Transverse colon (tissue), 4 donors: ENCODE results near the gene VPS26B. TPM values are rescaled to one million over a fixed set of nuclear protein-coding genes. Genes with fewer than 3 reads are reported as not detected.
A peak's percentile ranks its signal among the peaks of the same experiment; 100 is the strongest.

ENCODE experiments used
- DNase-seq: peaks from one replicate; pipeline ENCODE4 v3.0.0-alpha.2; 2019
- H3K27ac ChIP-seq, 4 donors: fragments of 200-600 bp; sonication (generic); 2 replicates each; pipeline ENCODE4 v1.5.1; 2016 to 2018; ENCODE audit warnings: inconsistent platforms in 4 of 4
- H3K27me3 ChIP-seq: fragments of 200-600 bp; sonication (generic); 2 replicates; pipeline ENCODE4 v1.5.1; 2017; ENCODE audit warnings: inconsistent platforms
- H3K36me3 ChIP-seq, 4 donors: fragments of 200-600 bp; sonication (generic); 2 replicates each; pipeline ENCODE4 v1.5.1; 2017 to 2019; ENCODE audit warnings: inconsistent platforms in 4 of 4
- H3K4me1 ChIP-seq, 4 donors: fragments of 200-600 bp; sonication (generic); 2 replicates each; pipeline ENCODE4 v1.5.1; 2017 to 2020; ENCODE audit warnings: inconsistent platforms in 4 of 4
- H3K4me3 ChIP-seq, 4 donors: fragments of 200-600 bp; sonication (generic); 1 replicate in 1 of 4; 2 replicates in 3 of 4; pipeline versions ENCODE4 v1.5.1 to v1.6.1; 2017 to 2019; ENCODE audit warnings: inconsistent platforms in 4 of 4
- H3K9me3 ChIP-seq, 2 donors: fragments of 200-600 bp; sonication (generic); 2 replicates each; pipeline ENCODE4 v1.5.1; 2017 to 2019; ENCODE audit warnings: inconsistent platforms in 2 of 2
- CTCF ChIP-seq, 5 experiments: fragments of 200-600 bp in 3 of 5; fragments of 450-650 bp in 2 of 5; sonication (generic) in 3 of 5; IDR thresholded peaks; 1 replicate in 2 of 5; 2 replicates in 3 of 5; pipeline ENCODE4 v1.5.1; 2016 to 2017; ENCODE audit warnings: antibody characterized with exemption in 5 of 5, inconsistent platforms in 3 of 5, mild to moderate bottlenecking in 2 of 5, moderate library complexity in 1 of 5
- EP300 ChIP-seq: sonication (generic); formaldehyde crosslinking; IDR thresholded peaks from one replicate; pipeline ENCODE4 v1.6.1; 2017; ENCODE audit warnings: antibody characterized with exemption, low read depth
- POLR2A ChIP-seq: fragments of 450-650 bp; IDR thresholded peaks from one replicate; pipeline ENCODE4 v1.6.1; 2016; ENCODE audit warnings: antibody characterized with exemption, mild to moderate bottlenecking, moderate library complexity
- POLR2AphosphoS5 ChIP-seq, 3 donors: sonication (generic); formaldehyde crosslinking; IDR thresholded peaks; one replicate each; pipeline ENCODE4 v1.6.1; 2016; ENCODE audit warnings: antibody characterized with exemption in 3 of 3
- WGBS, 2 donors: methylation state at CpG; one replicate each; pipeline ENCODE4 v1.1.5; 2018; ENCODE audit warnings: low coverage in 1 of 2; 5-methylcytosine and 5-hydroxymethylcytosine counted together
- in situ Hi-C, 4 donors: fragments of 200-750 bp; cut with MboI; loops; one replicate each; pipeline versions ENCODE4 v1.15.0 to v1.15.1; 2017; ENCODE audit warnings: low sequenced_read_pairs in 3 of 4, low pct_ligation_motif_present in 1 of 4, low pct_unique_long_range_greater_than_20kb in 1 of 4
- intact Hi-C: fragments of 100-400 bp; cut with DNase I; formaldehyde crosslinking; loops from one replicate; pipeline ENCODE4 v1.15.1; 2023; ENCODE audit warnings: low total_unique reads
- total RNA-seq, 4 donors: library from RNA; depleted of rRNA; stranded (reverse); fragments of >200 nt; gene quantifications; one replicate each; pipeline ENCODE4 v1.1.0, GENCODE V29; 2016

VPS26B gene
- total RNA-seq, 4 donors from 2014 or later = 32.8 to 49.4 (median 44.6) TPM

GRCh38 chr11:134216816-134217215 lies 7.7 kb upstream of the VPS26B start:
- Histone ChIP-seq H3K36me3 (no peaks in the 10 kb centered on the region), H3K9me3 (no peaks in the 10 kb centered on the region), H3K27ac (no peak overlapping the region), H3K27me3 (no peaks in the 10 kb centered on the region), H3K4me1 (no peaks in the 10 kb centered on the region), H3K4me3 (no peak overlapping the region)
- WGBS, 2 donors = 96% methylated on average over 3 of the region's 3 CpGs
- in situ Hi-C loops = no loop called here
- no peak for TF ChIP-seq POLR2A
- no peak for TF ChIP-seq POLR2AphosphoS5 (IDR thresholded peaks at IDR 0.05)
- no peak for TF ChIP-seq CTCF (IDR thresholded peaks at IDR 0.05)
- no peak for TF ChIP-seq EP300
- no peak for DNase-seq
- intact Hi-C loops = no loop called here

GRCh38 chr11:134223121-134223520 lies 1.4 kb upstream of the VPS26B start:
- in situ Hi-C loops (no loop called here), intact Hi-C loops (no loop called here)
- TF ChIP-seq EP300 = no peak
- TF ChIP-seq POLR2AphosphoS5 (IDR thresholded peaks at IDR 0.05) = no peak
- TF ChIP-seq CTCF (IDR thresholded peaks at IDR 0.05) = no peak
- no peak for TF ChIP-seq POLR2A
- Histone ChIP-seq H3K4me1 (peaks cover 5 to 37% (median 32%) of the 10 kb centered on the region in 4 donors), H3K9me3 (no peaks in the 10 kb centered on the region), H3K27me3 (no peaks in the 10 kb centered on the region), H3K36me3 (no peaks in the 10 kb centered on the region), H3K27ac (peak overlapping the region in 3 of 4 donors; percentile 86 to 97 (median 92)), H3K4me3 (peak overlapping the region in 3 of 4 donors; percentile 78 to 96 (median 81))
- no peak for DNase-seq
- 0 to 7% methylated on average over 2 to 5 of the region's 5 CpGs for WGBS, 2 donors

GRCh38 chr11:134224710-134225664 lies 516 bp downstream of the VPS26B start:
- intact Hi-C loops = no loop called here
- Histone ChIP-seq H3K36me3 (no peaks in the 10 kb centered on the region), H3K9me3 (no peaks in the 10 kb centered on the region), H3K4me1 (peaks cover 5 to 42% (median 33%) of the 10 kb centered on the region in 4 donors), H3K27ac (peak overlapping the region; percentile 86 to 97 (median 94)), H3K4me3 (peak overlapping the region; percentile 78 to 96 (median 84)), H3K27me3 (no peaks in the 10 kb centered on the region)
- in situ Hi-C loops = no loop called here
- TF ChIP-seq EP300 = no peak
- peak; percentile 8 for TF ChIP-seq POLR2A
- TF ChIP-seq CTCF (IDR thresholded peaks at IDR 0.05) = no peak
- TF ChIP-seq POLR2AphosphoS5 (IDR thresholded peaks at IDR 0.05) = no peak
- peak; percentile 50 for DNase-seq
- WGBS, 2 donors = 1% methylated on average over 58 of the region's 93 CpGs; no CpG with 5 or more reads in 1 of the 2 donors

GRCh38 chr11:134226806-134227325 lies 2.4 kb downstream of the VPS26B start:
- H3K4me1 ChIP-seq = peaks cover 5 to 46% (median 33%) of the 10 kb centered on the region in 4 donors
- WGBS, 2 donors = 92 to 94% methylated on average over 2 to 5 of the region's 5 CpGs
- intact Hi-C loops (no loop called here), in situ Hi-C loops (no loop called here)
- H3K36me3 ChIP-seq = no peaks in the 10 kb centered on the region
- DNase-seq = no peak
- no peaks in the 10 kb centered on the region for H3K9me3 ChIP-seq
- H3K27ac ChIP-seq = no peak overlapping the region
- no peaks in the 10 kb centered on the region for H3K27me3 ChIP-seq
- TF ChIP-seq CTCF (IDR thresholded peaks at IDR 0.05) = no peak
- no peak for TF ChIP-seq POLR2A
- no peak for TF ChIP-seq EP300
- no peak for TF ChIP-seq POLR2AphosphoS5 (IDR thresholded peaks at IDR 0.05)
- H3K4me3 ChIP-seq = no peak overlapping the region
